GM06990 (cell line): ENCODE data around the gene OPRL1.

Experiments used
- DNase-seq: peaks from one replicate; pipeline ENCODE4 v3.0.0-alpha.2; 2011; ENCODE audit not compliant: insufficient read length; ENCODE audit errors: extremely low read depth
- H3K27me3 ChIP-seq: replicated peaks from 2 replicates; pipeline ENCODE4 v1.6.0; 2011; ENCODE audit warnings: low read length; ENCODE audit not compliant: control insufficient read depth, insufficient read depth
- H3K36me3 ChIP-seq: 2 replicates; pipeline ENCODE4 v1.5.1; 2011; ENCODE audit warnings: low read length; ENCODE audit not compliant: control insufficient read depth, insufficient read depth
- H3K4me3 ChIP-seq: replicated peaks from 2 replicates; pipeline ENCODE4 v1.5.1; 2011; ENCODE audit warnings: low read depth, mild to moderate bottlenecking, control low read depth, low read length
- TF ChIP-seq, protein P1 (sequence below): IDR thresholded peaks from 2 replicates; pipeline ENCODE4 v1.5.1; 2011; ENCODE audit warnings: low read length, control low read depth, mild to moderate bottlenecking, inconsistent platforms; ENCODE audit not compliant: insufficient read depth, poor library complexity, severe bottlenecking

Gene OPRL1

DNA sequence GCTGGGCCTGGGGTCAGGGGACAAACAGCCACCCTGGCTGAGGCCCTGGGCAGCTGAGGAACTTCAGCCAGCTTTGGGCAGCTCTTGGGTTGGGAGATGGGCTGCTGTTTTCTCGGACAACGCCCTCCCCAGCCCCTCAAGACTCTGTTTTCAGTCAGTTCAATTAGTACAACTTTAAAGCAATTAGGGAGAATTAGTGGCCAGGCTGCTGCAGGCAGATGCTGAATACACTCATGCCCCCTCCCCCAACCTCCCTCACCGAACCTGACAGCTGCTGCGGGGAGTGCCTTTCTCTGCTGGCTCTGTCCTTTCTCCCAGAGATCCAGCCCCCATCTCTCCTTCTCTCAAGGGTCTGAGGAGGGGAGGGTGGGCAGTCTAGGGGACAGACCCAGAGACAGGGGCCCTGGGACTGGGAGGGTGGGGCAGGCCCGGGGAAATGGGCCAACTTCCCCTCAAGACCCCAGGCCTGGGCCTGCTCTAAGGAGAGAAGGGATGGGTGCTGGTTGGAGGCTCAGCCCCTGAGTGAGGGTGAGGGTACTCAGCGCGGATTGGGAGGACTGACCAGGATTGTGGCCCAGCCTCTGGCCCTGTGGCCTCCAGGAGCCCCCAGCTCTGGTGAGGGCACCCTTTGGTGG is 66.5 kb downstream of the OPRL1 start:
- Histone ChIP-seq H3K4me3 (no peak overlapping the region), H3K36me3 (no peaks in the 10 kb centered on the region), H3K27me3 (no peaks in the 10 kb centered on the region)
- TF ChIP-seq, protein P1, sequence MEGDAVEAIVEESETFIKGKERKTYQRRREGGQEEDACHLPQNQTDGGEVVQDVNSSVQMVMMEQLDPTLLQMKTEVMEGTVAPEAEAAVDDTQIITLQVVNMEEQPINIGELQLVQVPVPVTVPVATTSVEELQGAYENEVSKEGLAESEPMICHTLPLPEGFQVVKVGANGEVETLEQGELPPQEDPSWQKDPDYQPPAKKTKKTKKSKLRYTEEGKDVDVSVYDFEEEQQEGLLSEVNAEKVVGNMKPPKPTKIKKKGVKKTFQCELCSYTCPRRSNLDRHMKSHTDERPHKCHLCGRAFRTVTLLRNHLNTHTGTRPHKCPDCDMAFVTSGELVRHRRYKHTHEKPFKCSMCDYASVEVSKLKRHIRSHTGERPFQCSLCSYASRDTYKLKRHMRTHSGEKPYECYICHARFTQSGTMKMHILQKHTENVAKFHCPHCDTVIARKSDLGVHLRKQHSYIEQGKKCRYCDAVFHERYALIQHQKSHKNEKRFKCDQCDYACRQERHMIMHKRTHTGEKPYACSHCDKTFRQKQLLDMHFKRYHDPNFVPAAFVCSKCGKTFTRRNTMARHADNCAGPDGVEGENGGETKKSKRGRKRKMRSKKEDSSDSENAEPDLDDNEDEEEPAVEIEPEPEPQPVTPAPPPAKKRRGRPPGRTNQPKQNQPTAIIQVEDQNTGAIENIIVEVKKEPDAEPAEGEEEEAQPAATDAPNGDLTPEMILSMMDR, result no peak
- no peak for DNase-seq

DNA sequence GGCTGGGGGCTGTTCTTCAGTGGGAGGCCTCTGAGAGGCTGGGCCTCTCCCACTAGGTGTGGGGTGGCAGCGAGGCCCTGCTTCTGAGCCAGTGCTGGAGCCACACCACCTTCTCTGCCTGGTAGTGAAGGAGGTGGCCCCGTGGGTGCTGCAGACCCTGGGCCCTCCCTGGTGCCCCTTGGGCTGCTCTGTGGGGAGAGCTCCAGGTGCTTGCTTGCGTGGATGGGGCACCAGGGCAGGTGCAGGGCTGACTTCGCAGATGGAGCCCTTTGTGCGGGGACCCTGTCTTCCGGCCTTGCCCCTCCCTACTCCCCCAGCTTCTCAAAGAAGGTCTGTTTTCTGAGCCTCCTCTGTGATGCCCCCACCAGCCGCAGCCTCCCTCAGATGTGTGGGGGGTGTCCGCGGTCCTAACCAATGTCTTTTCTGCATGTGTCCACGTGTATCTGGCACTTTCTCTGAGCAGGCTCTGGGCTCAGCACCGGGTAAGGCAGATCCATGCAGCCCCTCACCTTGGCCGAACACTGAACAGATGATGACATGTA is 67.1 kb downstream of the OPRL1 start:
- no peak overlapping the region for H3K4me3 ChIP-seq
- no peak for DNase-seq
- H3K36me3 ChIP-seq, result no peaks in the 10 kb centered on the region
- no peaks in the 10 kb centered on the region for H3K27me3 ChIP-seq
- TF ChIP-seq, protein P1, result no peak

DNA sequence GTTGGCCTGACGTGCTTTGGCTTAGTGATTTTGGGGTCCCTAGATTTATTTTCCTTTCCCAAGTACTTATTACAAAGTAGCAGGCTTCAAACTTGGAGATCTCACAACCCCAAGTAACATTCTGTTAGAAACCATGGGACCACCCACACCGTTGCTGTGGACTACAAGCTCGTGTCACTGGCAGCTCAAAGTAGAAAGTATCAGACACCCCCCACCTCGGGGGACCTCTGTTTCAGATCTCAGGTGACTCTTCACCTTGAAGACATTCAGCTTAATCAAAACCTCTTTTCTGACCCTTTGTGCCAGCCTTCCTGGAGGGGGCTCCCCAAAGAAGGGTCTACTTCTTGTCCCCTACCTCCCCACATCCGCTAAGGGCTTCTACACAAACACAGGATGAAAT is 68.7 kb downstream of the OPRL1 start:
- H3K4me3 ChIP-seq, result no peak overlapping the region
- DNase-seq, result no peak
- no peaks in the 10 kb centered on the region; the same call in 1 of the 2 replicates for H3K27me3 ChIP-seq
- TF ChIP-seq, protein P1, result no peak
- H3K36me3 ChIP-seq, result no peaks in the 10 kb centered on the region

DNA sequence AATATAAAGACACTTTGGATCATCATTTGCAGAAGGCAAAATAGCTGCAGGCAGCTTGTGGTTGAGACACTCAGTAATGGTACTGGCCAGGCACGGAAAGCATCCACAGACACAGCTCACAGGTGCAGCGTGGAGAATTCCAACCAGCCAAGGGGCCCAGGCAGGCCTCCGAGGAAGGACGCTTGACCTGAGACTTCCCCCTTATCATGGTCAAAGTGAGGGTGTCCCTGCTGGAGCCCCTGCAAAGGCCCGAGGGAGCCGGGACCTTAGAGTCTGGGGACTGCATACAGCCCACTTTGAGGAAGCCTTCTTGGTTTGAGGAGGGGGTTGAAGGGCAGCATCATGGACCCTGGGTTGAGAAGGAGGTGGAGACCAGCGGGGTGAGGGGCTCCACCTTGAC is 69.3 kb downstream of the OPRL1 start:
- Histone ChIP-seq H3K36me3 (no peaks in the 10 kb centered on the region), H3K27me3 (no peaks in the 10 kb centered on the region; the same call in 1 of the 2 replicates), H3K4me3 (no peak overlapping the region)
- no peak for DNase-seq
- TF ChIP-seq, protein P1, result no peak

DNA sequence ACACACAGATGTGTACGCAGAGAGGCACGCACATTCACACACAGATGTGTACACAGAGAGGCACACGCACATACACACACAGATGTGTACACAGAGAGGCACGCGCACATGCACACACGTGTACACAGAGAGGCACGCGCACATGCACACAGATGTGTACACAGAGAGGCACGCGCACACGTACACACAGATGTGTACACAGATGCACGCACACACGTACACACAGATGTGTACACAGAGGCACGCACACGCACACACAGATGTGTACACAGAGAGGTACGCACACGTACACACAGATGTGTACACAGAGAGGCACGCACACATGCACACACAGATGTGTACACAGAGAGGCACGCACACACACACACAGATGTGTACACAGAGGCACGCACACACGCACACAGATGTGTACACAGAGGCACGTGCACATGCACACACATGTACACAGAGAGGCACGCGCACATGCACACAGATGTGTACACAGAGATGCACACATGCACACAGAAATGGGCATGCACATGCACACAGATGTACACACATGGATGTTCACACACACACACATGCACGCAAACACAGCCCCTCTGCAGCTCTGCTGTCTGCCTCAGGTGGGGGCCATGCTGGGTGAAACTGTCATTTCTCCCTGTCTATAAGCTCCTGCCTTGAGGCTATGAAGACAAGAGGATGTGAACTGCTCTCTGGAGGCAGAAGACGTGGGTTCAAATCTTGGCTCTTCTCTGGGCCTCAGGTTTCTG is 70.1 kb downstream of the OPRL1 start:
- TF ChIP-seq, protein P1, result no peak
- no peaks in the 10 kb centered on the region for H3K36me3 ChIP-seq
- H3K4me3 ChIP-seq, result no peak overlapping the region
- H3K27me3 ChIP-seq, result no peaks in the 10 kb centered on the region; the same call in 1 of the 2 replicates
- DNase-seq, result no peak
